Osteocyte (in vitro differentiated cells): Measurements from ENCODE around the gene BCAR3. TPM values are rescaled to one million over a fixed set of nuclear protein-coding genes. Genes with fewer than 3 reads are reported as not detected.

Experiments
- DNase-seq: peaks from one replicate; pipeline ENCODE4 v3.0.0; 2021; ENCODE audit warnings: mixed read lengths; ENCODE audit not compliant: unreplicated experiment; ENCODE audit errors: extremely low spot score
- H3K27ac Mint-ChIP-seq: one replicate; pipeline ENCODE4 v1.8.0; 2021; ENCODE audit warnings: mild to moderate bottlenecking, mixed read lengths; ENCODE audit not compliant: unreplicated experiment
- H3K27me3 Mint-ChIP-seq: one replicate; pipeline ENCODE4 v1.8.0; 2021; ENCODE audit warnings: mixed read lengths; ENCODE audit not compliant: unreplicated experiment
- H3K36me3 Mint-ChIP-seq: one replicate; pipeline ENCODE4 v1.8.0; 2021; ENCODE audit warnings: mixed read lengths; ENCODE audit not compliant: unreplicated experiment
- H3K4me1 Mint-ChIP-seq: one replicate; pipeline ENCODE4 v1.8.0; 2021; ENCODE audit warnings: mixed read lengths; ENCODE audit not compliant: unreplicated experiment
- H3K4me3 Mint-ChIP-seq: one replicate; pipeline ENCODE4 v1.8.0; 2021; ENCODE audit warnings: mild to moderate bottlenecking, moderate library complexity, mixed read lengths; ENCODE audit not compliant: unreplicated experiment
- H3K9me3 Mint-ChIP-seq: one replicate; pipeline ENCODE4 v1.8.0; 2021; ENCODE audit warnings: mixed read lengths; ENCODE audit not compliant: unreplicated experiment
- CTCF ChIP-seq: fragments of 200-600 bp; sonication (generic); IDR thresholded peaks from 2 replicates; pipeline ENCODE4 v1.5.0; 2021; ENCODE audit warnings: antibody characterized with exemption, mild to moderate bottlenecking, moderate library complexity
- total RNA-seq: library from RNA; stranded (reverse); gene quantifications from 2 replicates; pipeline ENCODE4 v1.2.1, GENCODE V29; 2021

The BCAR3 gene
- total RNA-seq, 1 donor from 2014 or later = 8.8 TPM

- Mint-ChIP-seq H3K27ac (no peak overlapping the region), H3K36me3 (peaks cover 3% of the 10 kb centered on the region), H3K27me3 (no peaks in the 10 kb centered on the region), H3K4me1 (peaks cover 10% of the 10 kb centered on the region), H3K4me3 (no peak overlapping the region), H3K9me3 (peaks cover 4% of the 10 kb centered on the region)
- no peak for DNase-seq
- no peak for TF ChIP-seq CTCF
These were observed 35.3 kb upstream of the BCAR3 start for GRCh38 chr1:93716941-93717368.

- Mint-ChIP-seq H3K27me3 (no peaks in the 10 kb centered on the region), H3K9me3 (peaks cover 4% of the 10 kb centered on the region), H3K27ac (no peak overlapping the region), H3K4me1 (peaks cover 5% of the 10 kb centered on the region), H3K4me3 (no peak overlapping the region), H3K36me3 (peaks cover 3% of the 10 kb centered on the region)
- no peak for DNase-seq
- no peak for TF ChIP-seq CTCF
These were observed 34.5 kb upstream of the BCAR3 start for GRCh38 chr1:93716163-93716562.

DNA sequence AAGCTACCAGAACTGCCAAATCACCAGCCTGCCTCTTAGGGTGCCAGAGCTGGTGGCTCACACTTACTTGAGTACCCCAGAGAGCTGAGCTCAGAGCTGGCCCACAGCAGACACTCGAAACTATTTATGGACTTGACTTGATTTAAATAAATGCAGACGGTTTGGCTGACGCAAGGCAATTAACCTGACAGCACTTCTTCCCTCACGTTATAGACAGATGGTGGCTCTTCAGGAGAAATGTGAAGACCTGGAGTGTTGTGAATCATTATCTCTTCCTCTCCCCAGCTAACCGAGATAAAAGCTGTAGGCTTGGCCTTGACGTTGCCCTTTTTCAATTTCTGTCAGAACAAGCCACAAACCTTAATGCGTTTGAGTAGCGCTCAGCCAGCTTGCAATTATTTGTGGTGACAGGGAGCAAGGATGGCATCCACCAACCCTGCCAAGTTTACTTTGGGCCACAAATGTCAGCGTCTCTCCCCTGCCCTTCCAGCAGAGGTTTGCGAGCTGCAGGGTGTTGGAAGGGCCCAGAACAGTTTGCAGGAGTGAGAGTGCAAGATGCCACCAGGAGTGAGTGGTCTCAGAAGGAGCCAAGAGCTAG, 34.0 kb upstream of the BCAR3 start:
- no peak for DNase-seq
- Mint-ChIP-seq H3K9me3 (peaks cover 4% of the 10 kb centered on the region), H3K36me3 (peaks cover 3% of the 10 kb centered on the region), H3K4me3 (no peak overlapping the region), H3K27me3 (no peaks in the 10 kb centered on the region), H3K4me1 (peaks cover 5% of the 10 kb centered on the region), H3K27ac (no peak overlapping the region)
- TF ChIP-seq CTCF = no peak

- H3K27ac Mint-ChIP-seq = no peak overlapping the region
- no peaks in the 10 kb centered on the region for H3K27me3 Mint-ChIP-seq
- TF ChIP-seq CTCF = no peak
- H3K36me3 Mint-ChIP-seq = peaks cover 3% of the 10 kb centered on the region
- DNase-seq = no peak
- peaks cover 5% of the 10 kb centered on the region for H3K4me1 Mint-ChIP-seq
- H3K4me3 Mint-ChIP-seq = no peak overlapping the region
- H3K9me3 Mint-ChIP-seq = peaks cover 4% of the 10 kb centered on the region
These were observed 32.7 kb upstream of the BCAR3 start for GRCh38 chr1:93714356-93714755.

- DNase-seq = no peak
- Mint-ChIP-seq H3K27ac (no peak overlapping the region), H3K9me3 (peaks cover 4% of the 10 kb centered on the region), H3K4me3 (no peak overlapping the region), H3K27me3 (no peaks in the 10 kb centered on the region), H3K36me3 (peaks cover 3% of the 10 kb centered on the region), H3K4me1 (peaks cover 5% of the 10 kb centered on the region)
- TF ChIP-seq CTCF = no peak
These were observed 31.7 kb upstream of the BCAR3 start for GRCh38 chr1:93713341-93713740.
